Keratinocyte (primary cell): ENCODE results near the gene MYO7B. TPM values are rescaled to one million over a fixed set of nuclear protein-coding genes. Genes with fewer than 3 reads are reported as not detected.

Source experiments
- DNase-seq: peaks from one replicate; pipeline ENCODE4 v3.0.0-alpha.2; 2011; ENCODE audit warnings: low read depth, missing footprints, low spot score
- FAIRE-seq: peaks from 2 replicates; lab custom pipeline; 2011; peaks lifted over from hg19 to GRCh38; lab: Jason Lieb, UNC
- H2AFZ ChIP-seq: 2 replicates; pipeline ENCODE4 v1.6.0; 2012; ENCODE audit warnings: low read length, control low read depth, inconsistent platforms; ENCODE audit not compliant: control insufficient read depth
- H3K27ac ChIP-seq: 2 replicates; pipeline ENCODE4 v1.5.1; 2011; ENCODE audit warnings: low read length; ENCODE audit not compliant: control insufficient read depth, insufficient read depth
- H3K27me3 ChIP-seq: 3 replicates; pipeline ENCODE4 v1.6.0; 2011; ENCODE audit warnings: low read length; ENCODE audit not compliant: control insufficient read depth, insufficient read depth; ENCODE audit errors: extremely low read depth
- H3K36me3 ChIP-seq, 2 experiments: 2 replicates in 1 of 2; 3 replicates in 1 of 2; pipeline ENCODE4 v1.5.1; 2011; ENCODE audit warnings: low read length in 2 of 2, mild to moderate bottlenecking in 1 of 2; ENCODE audit not compliant: control insufficient read depth in 2 of 2, insufficient read depth in 2 of 2; ENCODE audit errors: extremely low read depth in 1 of 2
- H3K4me1 ChIP-seq: 3 replicates; pipeline ENCODE4 v1.5.1; 2011; ENCODE audit warnings: low read length; ENCODE audit not compliant: control insufficient read depth, insufficient read depth; ENCODE audit errors: extremely low read depth
- H3K4me2 ChIP-seq: 3 replicates; pipeline ENCODE4 v1.6.0; 2011; ENCODE audit warnings: low read depth, low read length; ENCODE audit not compliant: control insufficient read depth, insufficient read depth; ENCODE audit errors: extremely low read depth
- H3K4me3 ChIP-seq, 3 experiments: fragments of 200-600 bp in 1 of 3; sonication (generic) in 1 of 3; 2 replicates in 2 of 3; 3 replicates in 1 of 3; pipeline ENCODE4 v1.5.1; 2011 to 2016; ENCODE audit warnings: low read length in 3 of 3, mild to moderate bottlenecking in 3 of 3, control low read depth in 2 of 3, inconsistent platforms in 1 of 3, low read depth in 1 of 3, mixed read lengths in 1 of 3, mixed run types in 1 of 3, moderate library complexity in 1 of 3; ENCODE audit not compliant: control insufficient read depth in 2 of 3, insufficient read depth in 2 of 3; ENCODE audit errors: extremely low read depth in 1 of 3
- H3K79me2 ChIP-seq: 2 replicates; pipeline ENCODE4 v1.6.0; 2012; ENCODE audit warnings: low read length; ENCODE audit not compliant: control insufficient read depth, insufficient read depth
- H3K9ac ChIP-seq: 3 replicates; pipeline ENCODE4 v1.6.0; 2011; ENCODE audit warnings: low read length; ENCODE audit not compliant: control insufficient read depth, insufficient read depth; ENCODE audit errors: extremely low read depth
- H3K9me1 ChIP-seq: 3 replicates; pipeline ENCODE4 v1.6.0; 2011; ENCODE audit warnings: low read length; ENCODE audit not compliant: control insufficient read depth, insufficient read depth; ENCODE audit errors: extremely low read depth
- H3K9me3 ChIP-seq: 2 replicates; pipeline ENCODE4 v1.5.1; 2012; ENCODE audit warnings: low read depth, low read length; ENCODE audit not compliant: control insufficient read depth
- H4K20me1 ChIP-seq: 3 replicates; pipeline ENCODE4 v1.6.0; 2011; ENCODE audit warnings: low read length; ENCODE audit not compliant: control insufficient read depth, insufficient read depth; ENCODE audit errors: extremely low read depth
- EZH2 ChIP-seq: IDR thresholded peaks from one replicate; pipeline ENCODE4 v1.6.1; 2012; ENCODE audit warnings: inconsistent platforms, mild to moderate bottlenecking, low read length, moderate library complexity
- dilution Hi-C: fragments of 300-500 bp; cut with MboI; formaldehyde crosslinking; loops from one replicate; pipeline ENCODE4 v1.7.0; 2020; ENCODE audit warnings: low sequenced_read_pairs; ENCODE audit not compliant: extremely low pct_ligation_motif_present
- polyA plus RNA-seq, 5 experiments: library from polyadenylated mRNA; depleted of rRNA in 3 of 5; stranded (reverse) in 3 of 5; stranded (forward) in 1 of 5; unstranded in 1 of 5; fragments of >200 nt; gene quantifications; 1 replicate in 1 of 5; 2 replicates in 3 of 5; 3 replicates in 1 of 5; pipeline versions ENCODE4 v1.2.1 to v1.2.3, GENCODE V29; 2011 to 2012; ENCODE audit warnings: missing spikeins in 2 of 5, low read depth in 1 of 5, low replicate concordance in 1 of 5
- TF ChIP-seq, protein P1 (sequence below), 3 experiments: IDR thresholded peaks in 1 of 3; conservative IDR thresholded peaks in 1 of 3; optimal IDR thresholded peaks in 1 of 3; 2 replicates in 2 of 3; 3 replicates in 1 of 3; pipeline versions ENCODE3 to v1.5.1; 2011; ENCODE audit warnings: low read length in 3 of 3, mild to moderate bottlenecking in 3 of 3, moderate library complexity in 2 of 3, control low read depth in 1 of 3, inconsistent platforms in 1 of 3; ENCODE audit not compliant: insufficient read depth in 2 of 3; ENCODE audit errors: extremely low read depth in 1 of 3

The MYO7B gene
- polyA plus RNA-seq, 1 donor (not counting 4 experiments of a cell fraction or from before 2014, with no cell fraction given), result not detected

GRCh38 chr2:127558911-127559310 is 23.4 kb downstream of the MYO7B start:
- Histone ChIP-seq H3K79me2 (no peaks in the 10 kb centered on the region), H3K4me2 (no peak overlapping the region), H3K27ac (no peak overlapping the region), H3K36me3 (no peaks in the 10 kb centered on the region), H3K9me3 (no peaks in the 10 kb centered on the region), H3K27me3 (peaks cover under 1% of the 10 kb centered on the region), H2AFZ (no peak overlapping the region), H3K9me1 (no peaks in the 10 kb centered on the region), H3K4me3 (no peak overlapping the region), H3K9ac (no peak overlapping the region), H4K20me1 (no peaks in the 10 kb centered on the region), H3K4me1 (no peaks in the 10 kb centered on the region)
- no peak for DNase-seq
- no peak for FAIRE-seq
- TF ChIP-seq EZH2, result no peak
- TF ChIP-seq, protein P1, sequence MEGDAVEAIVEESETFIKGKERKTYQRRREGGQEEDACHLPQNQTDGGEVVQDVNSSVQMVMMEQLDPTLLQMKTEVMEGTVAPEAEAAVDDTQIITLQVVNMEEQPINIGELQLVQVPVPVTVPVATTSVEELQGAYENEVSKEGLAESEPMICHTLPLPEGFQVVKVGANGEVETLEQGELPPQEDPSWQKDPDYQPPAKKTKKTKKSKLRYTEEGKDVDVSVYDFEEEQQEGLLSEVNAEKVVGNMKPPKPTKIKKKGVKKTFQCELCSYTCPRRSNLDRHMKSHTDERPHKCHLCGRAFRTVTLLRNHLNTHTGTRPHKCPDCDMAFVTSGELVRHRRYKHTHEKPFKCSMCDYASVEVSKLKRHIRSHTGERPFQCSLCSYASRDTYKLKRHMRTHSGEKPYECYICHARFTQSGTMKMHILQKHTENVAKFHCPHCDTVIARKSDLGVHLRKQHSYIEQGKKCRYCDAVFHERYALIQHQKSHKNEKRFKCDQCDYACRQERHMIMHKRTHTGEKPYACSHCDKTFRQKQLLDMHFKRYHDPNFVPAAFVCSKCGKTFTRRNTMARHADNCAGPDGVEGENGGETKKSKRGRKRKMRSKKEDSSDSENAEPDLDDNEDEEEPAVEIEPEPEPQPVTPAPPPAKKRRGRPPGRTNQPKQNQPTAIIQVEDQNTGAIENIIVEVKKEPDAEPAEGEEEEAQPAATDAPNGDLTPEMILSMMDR (optimal IDR thresholded peaks at IDR 0.05 in 1 of 3, IDR thresholded peaks at IDR 0.05 in 1 of 3, conservative IDR thresholded peaks at IDR 0.05 in 1 of 3; ENCODE audit: extremely low read depth in 1 of 3, insufficient read depth in 2 of 3, low read length in 3 of 3), result no peak
- dilution Hi-C loops, result no loop called here

GRCh38 chr2:127559454-127559853 is 24.0 kb downstream of the MYO7B start:
- DNase-seq (no peak), FAIRE-seq (no peak)
- no peaks in the 10 kb centered on the region for H4K20me1 ChIP-seq
- no peak overlapping the region for H3K9ac ChIP-seq
- no peak overlapping the region for H2AFZ ChIP-seq
- H3K9me3 ChIP-seq, result no peaks in the 10 kb centered on the region
- H3K9me1 ChIP-seq, result no peaks in the 10 kb centered on the region
- no peaks in the 10 kb centered on the region for H3K79me2 ChIP-seq
- H3K36me3 ChIP-seq, result no peaks in the 10 kb centered on the region
- dilution Hi-C loops, result no loop called here
- H3K27me3 ChIP-seq, result peaks cover 3% of the 10 kb centered on the region
- no peak for TF ChIP-seq EZH2
- TF ChIP-seq, protein P1 (optimal IDR thresholded peaks at IDR 0.05 in 1 of 3, IDR thresholded peaks at IDR 0.05 in 1 of 3, conservative IDR thresholded peaks at IDR 0.05 in 1 of 3; ENCODE audit: extremely low read depth in 1 of 3, insufficient read depth in 2 of 3, low read length in 3 of 3), result no peak
- H3K4me3 ChIP-seq, result no peak overlapping the region
- H3K27ac ChIP-seq, result no peak overlapping the region
- no peak overlapping the region for H3K4me2 ChIP-seq
- H3K4me1 ChIP-seq, result no peaks in the 10 kb centered on the region
